NB4 (cell line): ENCODE data around the gene SRSF12.

Source experiments
- MYC ChIP-seq: IDR thresholded peaks from 2 replicates; pipeline ENCODE4 v1.6.1; 2011; ENCODE audit warnings: low read depth, low read length
- POLR2A ChIP-seq: IDR thresholded peaks from 2 replicates; pipeline ENCODE4 v1.6.1; 2011; ENCODE audit warnings: mild to moderate bottlenecking; ENCODE audit not compliant: insufficient read length; ENCODE audit errors: extremely low read depth
- TF ChIP-seq, protein P1 (sequence below): IDR thresholded peaks from one replicate; pipeline ENCODE4 v1.5.1; 2012; ENCODE audit warnings: low read depth, low read length
- TF ChIP-seq, protein P2 (sequence below): IDR thresholded peaks from 2 replicates; pipeline ENCODE4 v1.6.1; 2011; ENCODE audit warnings: low read depth, low read length

DNA sequence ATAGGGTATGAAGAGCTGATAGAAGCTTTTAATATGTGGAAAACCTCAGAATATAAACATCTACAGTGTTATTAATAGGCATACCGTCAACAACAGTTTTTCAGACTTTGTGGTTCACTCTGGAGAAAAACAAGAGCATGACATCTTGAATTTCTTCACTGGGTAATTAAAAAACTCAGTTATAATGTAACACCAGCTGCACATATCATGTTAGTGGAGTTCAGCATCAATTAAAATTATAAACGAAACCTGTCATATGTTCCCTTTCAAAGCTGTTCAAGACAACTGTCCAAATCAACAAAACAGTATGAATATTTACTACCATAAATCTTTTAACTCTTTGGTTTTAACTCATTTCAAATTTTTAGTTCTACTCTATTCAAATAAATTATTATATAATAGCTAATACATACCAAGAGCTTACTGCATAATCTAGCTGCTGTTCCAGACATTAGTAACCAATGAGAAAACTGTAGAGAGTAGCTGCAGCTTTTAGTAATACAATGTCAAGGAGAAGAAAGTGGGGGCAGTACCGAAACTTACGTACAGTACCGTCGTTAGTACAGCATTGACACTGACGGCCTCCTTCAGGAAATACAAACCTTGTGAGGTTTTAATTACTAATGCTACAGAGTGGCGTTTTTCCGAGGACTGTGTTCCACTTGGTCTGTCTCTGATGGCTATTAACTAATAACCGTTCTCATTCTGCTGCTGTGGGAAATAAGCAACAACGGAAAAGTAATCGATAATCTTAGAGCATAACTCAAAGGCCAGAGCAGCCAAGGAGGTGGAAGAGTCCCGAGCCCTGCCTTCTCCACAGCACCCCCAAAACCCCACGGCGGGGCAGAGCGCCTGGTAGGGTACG is 27.5 kb upstream of the SRSF12 start:
- TF ChIP-seq, protein P1, sequence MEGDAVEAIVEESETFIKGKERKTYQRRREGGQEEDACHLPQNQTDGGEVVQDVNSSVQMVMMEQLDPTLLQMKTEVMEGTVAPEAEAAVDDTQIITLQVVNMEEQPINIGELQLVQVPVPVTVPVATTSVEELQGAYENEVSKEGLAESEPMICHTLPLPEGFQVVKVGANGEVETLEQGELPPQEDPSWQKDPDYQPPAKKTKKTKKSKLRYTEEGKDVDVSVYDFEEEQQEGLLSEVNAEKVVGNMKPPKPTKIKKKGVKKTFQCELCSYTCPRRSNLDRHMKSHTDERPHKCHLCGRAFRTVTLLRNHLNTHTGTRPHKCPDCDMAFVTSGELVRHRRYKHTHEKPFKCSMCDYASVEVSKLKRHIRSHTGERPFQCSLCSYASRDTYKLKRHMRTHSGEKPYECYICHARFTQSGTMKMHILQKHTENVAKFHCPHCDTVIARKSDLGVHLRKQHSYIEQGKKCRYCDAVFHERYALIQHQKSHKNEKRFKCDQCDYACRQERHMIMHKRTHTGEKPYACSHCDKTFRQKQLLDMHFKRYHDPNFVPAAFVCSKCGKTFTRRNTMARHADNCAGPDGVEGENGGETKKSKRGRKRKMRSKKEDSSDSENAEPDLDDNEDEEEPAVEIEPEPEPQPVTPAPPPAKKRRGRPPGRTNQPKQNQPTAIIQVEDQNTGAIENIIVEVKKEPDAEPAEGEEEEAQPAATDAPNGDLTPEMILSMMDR: no peak
- TF ChIP-seq POLR2A: no peak
- TF ChIP-seq, protein P2, sequence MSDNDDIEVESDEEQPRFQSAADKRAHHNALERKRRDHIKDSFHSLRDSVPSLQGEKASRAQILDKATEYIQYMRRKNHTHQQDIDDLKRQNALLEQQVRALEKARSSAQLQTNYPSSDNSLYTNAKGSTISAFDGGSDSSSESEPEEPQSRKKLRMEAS: no peak
- no peak for TF ChIP-seq MYC
